LNCaP clone FGC (cell line): Measurements from ENCODE around the gene CTAGE4.
"Not testable (repeated sequence)": the region's sequence is repeated elsewhere in the genome, so short reads cannot be mapped to it uniquely, and the experiment has no call there.

Source experiments
- DNase-seq: peaks from one replicate; pipeline ENCODE4 v3.0.0-alpha.2; 2011; ENCODE audit warnings: low read depth
- H3K4me3 ChIP-seq: 2 replicates; pipeline ENCODE4 v1.5.1; 2011; ENCODE audit warnings: mild to moderate bottlenecking, low read depth, low read length, control low read depth
- CTCF ChIP-seq: IDR thresholded peaks from 2 replicates; pipeline ENCODE4 v1.5.1; 2012; ENCODE audit warnings: mild to moderate bottlenecking; ENCODE audit not compliant: control insufficient read depth, insufficient read depth; ENCODE audit errors: extremely low read depth

The CTAGE4 gene

DNA sequence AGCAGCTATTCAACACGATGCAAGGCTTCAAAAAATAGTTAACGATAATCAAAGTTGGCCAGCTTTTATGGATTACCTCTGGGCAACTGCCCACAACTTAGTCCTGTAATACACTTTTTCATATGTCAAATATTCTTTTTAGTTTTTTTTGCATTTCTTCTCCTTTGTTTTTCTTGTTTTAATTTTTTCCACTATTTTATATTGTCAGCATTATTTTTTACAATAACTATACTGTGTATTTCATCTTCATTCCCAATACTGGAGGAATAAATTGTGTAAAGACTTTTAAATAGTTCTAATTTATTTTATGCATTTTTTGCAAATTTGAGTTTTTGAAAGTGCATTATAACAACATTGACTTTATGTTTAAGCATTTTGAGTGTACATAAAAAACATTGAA, 18.5 kb upstream of the CTAGE4 start:
- no peak for TF ChIP-seq CTCF
- no peak for DNase-seq
- no peak overlapping the region for H3K4me3 ChIP-seq

- DNase-seq = not testable (repeated sequence)
Measured at GRCh38 chr7:144171594-144172350, 11.5 kb upstream of the CTAGE4 start.

GRCh38 chr7:144174613-144175012, 8.7 kb upstream of the CTAGE4 start:
- no peak for TF ChIP-seq CTCF
- H3K4me3 ChIP-seq = no peak overlapping the region

More at GRCh38 chr7:144171594-144172350, 11.5 kb upstream of the CTAGE4 start:
- H3K4me3 ChIP-seq = not testable (repeated sequence)

GRCh38 chr7:144178380-144179164, 4.7 kb upstream of the CTAGE4 start:
- DNase-seq = peak; percentile 0
- H3K4me3 ChIP-seq = not testable (repeated sequence)
- TF ChIP-seq CTCF = peak; percentile 55

More at GRCh38 chr7:144174613-144175012, 8.7 kb upstream of the CTAGE4 start:
- DNase-seq = no peak

GRCh38 chr7:144179165-144179479, 4.1 kb upstream of the CTAGE4 start:
- H3K4me3 ChIP-seq, DNase-seq: not testable (repeated sequence)

GRCh38 chr7:144187848-144188247, 4.6 kb downstream of the CTAGE4 start:
- not testable (repeated sequence) for H3K4me3 ChIP-seq, DNase-seq

GRCh38 chr7:144188578-144189171, 5.4 kb downstream of the CTAGE4 start:
- not testable (repeated sequence) for H3K4me3 ChIP-seq, DNase-seq

- not testable (repeated sequence) for H3K4me3 ChIP-seq, DNase-seq
Measured at GRCh38 chr7:144193782-144194181, 10.5 kb downstream of the CTAGE4 start.

GRCh38 chr7:144194453-144194852, 11.2 kb downstream of the CTAGE4 start:
- not testable (repeated sequence) for H3K4me3 ChIP-seq, DNase-seq

DNA sequence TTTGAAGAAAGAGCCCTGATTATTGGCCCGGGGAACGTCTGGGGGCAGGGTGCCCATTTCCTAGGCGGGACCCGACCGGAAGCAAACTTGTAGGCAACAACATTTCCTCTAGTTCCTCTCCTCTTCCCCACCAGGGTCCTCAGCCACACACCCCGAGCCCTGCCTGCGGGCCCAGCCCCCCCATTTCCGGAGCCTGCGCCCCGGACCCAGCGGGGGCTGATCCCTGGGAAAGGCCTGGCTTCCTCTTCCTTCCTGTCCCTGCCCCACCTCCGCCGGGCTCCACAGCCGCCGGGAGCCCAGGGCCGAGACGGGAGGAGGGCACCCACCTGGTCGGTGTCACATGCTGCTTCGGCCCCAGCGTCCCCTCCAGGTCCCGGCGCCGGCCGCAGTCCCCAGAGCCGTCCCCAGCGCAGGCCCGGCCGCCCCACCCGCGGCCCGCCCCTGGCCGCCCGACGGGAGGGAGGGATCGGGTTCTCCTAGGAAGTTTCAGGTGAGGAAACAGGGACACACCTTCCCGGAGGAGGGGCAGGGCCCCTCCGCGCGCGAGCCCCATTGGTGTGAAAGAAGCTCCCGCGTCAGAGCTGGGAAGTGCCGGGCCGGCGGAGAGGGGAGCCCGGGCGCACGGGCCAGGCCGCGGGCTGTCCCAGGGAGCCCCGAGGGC, 12.1 kb downstream of the CTAGE4 start, which contains the start of gene ARHGEF35:
Gene ARHGEF35, minus strand, starts transcription at position 622 of the 661 bp plus-strand sequence. CDS start 7,450 bp downstream, outside the sequence.
- not testable (repeated sequence) for H3K4me3 ChIP-seq, DNase-seq

GRCh38 chr7:144198934-144199333, 15.7 kb downstream of the CTAGE4 start:
- H3K4me3 ChIP-seq, DNase-seq: not testable (repeated sequence)

GRCh38 chr7:144201978-144202377, 18.7 kb downstream of the CTAGE4 start:
- not testable (repeated sequence) for DNase-seq, H3K4me3 ChIP-seq

- not testable (repeated sequence) for DNase-seq, H3K4me3 ChIP-seq
Measured at GRCh38 chr7:144203086-144203485, 19.8 kb downstream of the CTAGE4 start.

DNA sequence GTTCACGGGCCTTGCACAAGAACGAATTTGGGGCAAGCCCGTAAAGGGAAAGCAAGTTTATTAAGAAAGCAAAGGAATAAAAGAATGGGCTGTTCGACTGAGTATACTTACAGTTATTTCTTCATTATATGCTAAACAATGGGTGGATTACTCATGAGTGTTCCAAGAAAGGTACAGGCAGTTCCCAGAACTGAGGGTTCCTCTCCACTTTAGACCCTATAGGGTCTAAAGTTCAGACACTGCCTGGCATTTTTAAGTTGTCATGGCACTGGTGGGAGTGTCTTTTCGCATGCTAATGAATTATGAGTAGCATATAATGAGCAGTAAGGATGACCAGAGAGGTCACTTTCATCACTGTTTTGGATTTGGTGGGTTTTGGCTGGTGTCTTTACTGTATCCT, 22.0 kb downstream of the CTAGE4 start:
- H3K4me3 ChIP-seq, DNase-seq: not testable (repeated sequence)

DNA sequence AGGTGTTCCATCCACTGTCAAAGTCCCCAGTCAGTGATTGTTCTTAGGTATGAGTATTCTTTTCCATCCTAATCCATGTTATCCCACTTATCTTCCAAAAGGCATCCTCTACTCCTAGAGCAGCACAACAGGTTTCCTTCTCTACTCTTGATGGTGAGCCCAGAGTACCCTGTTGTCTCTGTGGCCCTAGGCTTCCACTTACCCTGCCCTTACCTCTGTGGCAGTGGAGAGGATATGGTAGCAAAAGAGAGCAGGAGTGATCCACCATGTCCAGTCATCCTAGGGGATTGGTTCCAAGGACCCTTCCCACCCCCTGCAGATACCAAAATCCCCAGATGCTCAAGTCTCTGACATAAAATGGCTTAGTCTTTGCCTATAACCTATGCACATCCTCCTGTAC, 33.9 kb downstream of the CTAGE4 start:
- not testable (repeated sequence) for H3K4me3 ChIP-seq, DNase-seq
